ENCODE results near the gene MCM10. TPM values are rescaled to one million over a fixed set of nuclear protein-coding genes. Genes with fewer than 3 reads are reported as not detected.

MCM10 gene
- total and polyA plus RNA-seq, 2 donors (not counting 3 experiments of a cell fraction or from before 2014, with no cell fraction given) = 3.3 to 31.6 TPM

DNA sequence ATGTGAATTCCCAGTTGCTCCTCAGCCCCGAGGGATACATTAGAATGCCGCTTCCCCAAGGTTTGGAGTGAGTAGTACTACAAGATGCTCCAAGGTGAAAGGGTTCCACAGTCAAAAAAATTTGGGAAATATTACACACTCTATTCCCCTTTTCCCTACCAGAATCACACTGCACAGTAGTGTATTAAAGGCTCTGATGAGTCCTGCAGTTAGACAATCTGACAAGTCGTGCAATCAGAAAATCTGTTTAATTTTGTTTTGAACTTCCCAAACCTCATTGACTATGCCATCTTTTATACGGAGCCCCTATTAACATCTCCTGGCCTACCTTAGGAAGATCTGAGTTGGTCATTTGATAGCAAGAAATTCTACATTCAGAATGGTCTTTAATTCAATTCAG is 86.4 kb downstream of the MCM10 start:
- no peak overlapping the region for H3K4me3 ChIP-seq (replicated peaks in 1 of 3; ENCODE audit: insufficient read depth in 1 of 3, low read depth in 1 of 3, low read length in 3 of 3)
- POLR2A ChIA-PET = no interaction called here
- no peaks in the 10 kb centered on the region for H3K9me3 ChIP-seq (replicated peaks; ENCODE audit: control insufficient read depth, insufficient read depth, low read length)
- no peaks in the 10 kb centered on the region for H3K36me3 ChIP-seq (ENCODE audit: control insufficient read depth in 2 of 2, extremely low read depth in 1 of 2, insufficient read depth in 2 of 2, low read length in 2 of 2)
- H3K4me2 ChIP-seq (ENCODE audit: insufficient read depth, low read length) = no peak overlapping the region
- TF ChIP-seq, protein P1, sequence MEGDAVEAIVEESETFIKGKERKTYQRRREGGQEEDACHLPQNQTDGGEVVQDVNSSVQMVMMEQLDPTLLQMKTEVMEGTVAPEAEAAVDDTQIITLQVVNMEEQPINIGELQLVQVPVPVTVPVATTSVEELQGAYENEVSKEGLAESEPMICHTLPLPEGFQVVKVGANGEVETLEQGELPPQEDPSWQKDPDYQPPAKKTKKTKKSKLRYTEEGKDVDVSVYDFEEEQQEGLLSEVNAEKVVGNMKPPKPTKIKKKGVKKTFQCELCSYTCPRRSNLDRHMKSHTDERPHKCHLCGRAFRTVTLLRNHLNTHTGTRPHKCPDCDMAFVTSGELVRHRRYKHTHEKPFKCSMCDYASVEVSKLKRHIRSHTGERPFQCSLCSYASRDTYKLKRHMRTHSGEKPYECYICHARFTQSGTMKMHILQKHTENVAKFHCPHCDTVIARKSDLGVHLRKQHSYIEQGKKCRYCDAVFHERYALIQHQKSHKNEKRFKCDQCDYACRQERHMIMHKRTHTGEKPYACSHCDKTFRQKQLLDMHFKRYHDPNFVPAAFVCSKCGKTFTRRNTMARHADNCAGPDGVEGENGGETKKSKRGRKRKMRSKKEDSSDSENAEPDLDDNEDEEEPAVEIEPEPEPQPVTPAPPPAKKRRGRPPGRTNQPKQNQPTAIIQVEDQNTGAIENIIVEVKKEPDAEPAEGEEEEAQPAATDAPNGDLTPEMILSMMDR (IDR thresholded peaks at IDR 0.05; ENCODE audit: extremely low read depth in 1 of 2, insufficient read depth in 1 of 2, low read depth in 1 of 2, low read length in 2 of 2) = no peak
- TF ChIP-seq EZH2 (IDR thresholded peaks at IDR 0.05; ENCODE audit: borderline replicate concordance, low read depth, low read length, severe bottlenecking) (no peak), JUN (IDR thresholded peaks at IDR 0.05; ENCODE audit: borderline replicate concordance, insufficient read depth, insufficient read length, low read depth) (no peak), GATA2 (IDR thresholded peaks at IDR 0.05; ENCODE audit: insufficient read depth, insufficient read length, low read depth, low read length) (no peak), POLR2A (IDR thresholded peaks at IDR 0.05; ENCODE audit: low read depth, low read length) (no peak), POLR2AphosphoS5 (IDR thresholded peaks at IDR 0.05; ENCODE audit: insufficient read depth, low read depth, low read length) (no peak), MYC (IDR thresholded peaks at IDR 0.05; ENCODE audit: low read depth, low read length) (no peak), FOS (IDR thresholded peaks at IDR 0.05; ENCODE audit: borderline replicate concordance, insufficient read depth, low read length) (no peak)
- TF ChIP-seq, protein P2, sequence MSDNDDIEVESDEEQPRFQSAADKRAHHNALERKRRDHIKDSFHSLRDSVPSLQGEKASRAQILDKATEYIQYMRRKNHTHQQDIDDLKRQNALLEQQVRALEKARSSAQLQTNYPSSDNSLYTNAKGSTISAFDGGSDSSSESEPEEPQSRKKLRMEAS (IDR thresholded peaks at IDR 0.05; ENCODE audit: insufficient read depth, insufficient read length) = no peak
- no peaks in the 10 kb centered on the region for H3K4me1 ChIP-seq (ENCODE audit: control insufficient read depth, extremely low read depth, insufficient read depth, low read length)
- H4K20me1 ChIP-seq (replicated peaks; ENCODE audit: control insufficient read depth, extremely low read depth, insufficient read depth, low read length) = no peaks in the 10 kb centered on the region
- no peak overlapping the region for H2AFZ ChIP-seq (ENCODE audit: low read depth, low read length)
- BruUV-seq (replicated peaks) = no TSS peak
- no peaks in the 10 kb centered on the region for H3K9me1 ChIP-seq (replicated peaks; ENCODE audit: control insufficient read depth, extremely low read depth, insufficient read depth, low read length)
- CTCF ChIA-PET = interaction anchor here (0.5 kb wide), 1 partner anchor 14 kb away, joined by 3 read pairs; no protein-coding TSS in a partner anchor
- DNase-seq (ENCODE audit: low read depth, low spot score) (no peak), FAIRE-seq (no peak)
- no peak overlapping the region for H3K9ac ChIP-seq (replicated peaks; ENCODE audit: extremely low read depth, insufficient read depth, low read length)
- intact Hi-C loops (cut with micrococcal nuclease) = no loop called here
- H3K27ac ChIP-seq (ENCODE audit: insufficient read depth, low read depth, low read length) = no peak overlapping the region
- dilution Hi-C loops (cut with MboI; ENCODE audit: extremely low pct_ligation_motif_present, low sequenced_read_pairs) = no loop called here
- no peaks in the 10 kb centered on the region for H3K27me3 ChIP-seq (ENCODE audit: control insufficient read depth in 2 of 2, insufficient read depth in 2 of 2, low read length in 2 of 2)
- no peaks in the 10 kb centered on the region for H3K79me2 ChIP-seq (ENCODE audit: control insufficient read depth, insufficient read depth, low read length)

Measured in endothelial cell of umbilical vein (primary cell).